T-helper 1 cell (primary cell): Measurements from ENCODE around the gene PDCD4.
A peak's percentile ranks its signal among the peaks of the same experiment; 100 is the strongest.

Experiments
- DNase-seq, 5 donors: peaks; one replicate each; pipeline ENCODE4 v3.0.0-alpha.2; 2012 to 2020
- total RNA-seq, 4 donors: gene quantifications; one replicate each; lab custom pipeline; 2026; lab: John Stamatoyannopoulos, UW

PDCD4 gene
- 299 to 412 (median 358) reads per million in 4 donors for total RNA-seq

DNA sequence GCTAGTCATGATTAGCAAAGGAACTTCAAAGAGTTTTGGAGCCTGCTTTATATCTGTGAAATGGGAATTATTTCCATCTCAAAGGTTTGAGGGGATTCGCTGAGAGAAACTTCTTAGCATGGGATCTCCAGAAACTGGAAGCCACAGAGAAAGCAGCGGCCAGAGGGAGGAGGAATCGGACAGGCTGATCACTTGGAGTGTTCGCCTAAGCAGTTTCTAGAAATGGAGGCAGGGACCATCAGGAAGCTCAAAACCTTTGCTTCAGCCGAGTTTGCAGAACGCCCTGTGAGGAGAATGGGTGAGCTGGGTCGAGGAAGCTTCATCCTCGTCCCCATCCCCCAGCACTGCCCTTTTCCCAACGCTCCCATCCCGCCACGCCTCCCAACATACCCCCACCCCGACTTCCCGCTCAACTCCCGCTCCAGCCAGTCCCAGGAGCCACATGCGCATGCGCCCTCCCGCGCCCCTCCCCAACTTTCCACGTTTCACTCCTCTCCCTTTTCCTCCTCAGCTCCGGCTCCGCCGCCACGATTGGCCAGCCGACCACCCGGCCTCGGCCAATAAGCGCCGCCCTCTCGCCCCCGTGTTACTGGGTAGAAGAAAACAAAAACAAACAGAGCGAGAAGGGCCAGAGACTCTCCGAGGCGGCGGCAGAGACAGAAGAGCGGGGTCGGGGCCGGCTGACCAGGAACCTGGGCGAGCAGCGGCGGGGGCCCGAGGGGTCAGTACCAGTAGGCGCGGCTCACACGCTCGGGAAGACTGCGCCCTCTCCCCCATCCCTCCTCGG, at the start of gene PDCD4:
TSS of gene PDCD4 (plus strand) at position 631 of the 787 bp plus-strand sequence. CDS start 4,100 bp downstream, outside the sequence.
- peak; percentile 91 to 96 (median 93) for DNase-seq

- no peak for DNase-seq
These were observed 49.6 kb upstream of the PDCD4 start for GRCh38 chr10:110822035-110822711.

GRCh38 chr10:110822712-110823311, 48.9 kb upstream of the PDCD4 start:
- DNase-seq: no peak

GRCh38 chr10:110824152-110824441, 47.6 kb upstream of the PDCD4 start:
- DNase-seq: no peak

GRCh38 chr10:110824660-110825059, 47.1 kb upstream of the PDCD4 start:
- no peak for DNase-seq

DNA sequence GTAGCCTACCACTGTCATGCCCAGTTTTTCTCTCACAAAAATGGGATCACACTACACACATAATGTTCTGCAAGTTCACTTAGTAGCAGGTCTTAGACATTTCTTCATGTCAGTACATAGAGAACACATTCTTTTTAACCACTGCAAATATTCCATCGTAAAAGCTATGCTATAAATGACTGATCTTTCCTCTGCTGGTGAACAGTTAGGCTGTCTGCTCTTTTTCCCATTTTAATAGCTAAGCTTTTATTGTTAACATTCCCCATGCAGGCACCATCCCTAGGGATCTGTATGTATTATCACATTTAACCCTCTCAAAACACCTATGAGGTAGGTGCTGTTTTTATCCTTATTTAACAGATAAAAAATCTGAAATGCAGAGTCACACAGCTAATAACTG, 46.2 kb upstream of the PDCD4 start:
- DNase-seq: no peak

- DNase-seq: no peak
These were observed 44.3 kb upstream of the PDCD4 start for GRCh38 chr10:110827410-110827809.

GRCh38 chr10:110827875-110828274, 43.9 kb upstream of the PDCD4 start:
- DNase-seq: no peak

DNA sequence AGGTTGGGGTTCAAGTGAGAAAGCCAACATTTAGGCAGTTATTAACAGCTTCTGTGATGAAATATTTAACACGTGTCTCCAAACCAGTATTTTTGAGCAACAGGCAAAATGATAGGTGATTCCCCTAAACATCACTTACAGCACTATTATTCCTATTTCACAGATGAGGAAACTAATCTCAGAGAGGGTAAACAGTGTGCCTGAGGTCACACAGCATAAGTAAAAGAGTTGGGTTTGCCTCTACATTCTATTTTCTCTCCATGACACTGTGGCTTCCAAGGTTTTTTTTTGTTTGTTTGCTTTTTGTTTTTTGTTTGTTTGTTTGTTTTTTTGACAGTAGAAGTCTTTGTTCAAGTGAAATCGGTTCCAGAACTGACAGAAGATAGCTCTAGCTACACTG, 43.2 kb upstream of the PDCD4 start:
- no peak for DNase-seq

DNA sequence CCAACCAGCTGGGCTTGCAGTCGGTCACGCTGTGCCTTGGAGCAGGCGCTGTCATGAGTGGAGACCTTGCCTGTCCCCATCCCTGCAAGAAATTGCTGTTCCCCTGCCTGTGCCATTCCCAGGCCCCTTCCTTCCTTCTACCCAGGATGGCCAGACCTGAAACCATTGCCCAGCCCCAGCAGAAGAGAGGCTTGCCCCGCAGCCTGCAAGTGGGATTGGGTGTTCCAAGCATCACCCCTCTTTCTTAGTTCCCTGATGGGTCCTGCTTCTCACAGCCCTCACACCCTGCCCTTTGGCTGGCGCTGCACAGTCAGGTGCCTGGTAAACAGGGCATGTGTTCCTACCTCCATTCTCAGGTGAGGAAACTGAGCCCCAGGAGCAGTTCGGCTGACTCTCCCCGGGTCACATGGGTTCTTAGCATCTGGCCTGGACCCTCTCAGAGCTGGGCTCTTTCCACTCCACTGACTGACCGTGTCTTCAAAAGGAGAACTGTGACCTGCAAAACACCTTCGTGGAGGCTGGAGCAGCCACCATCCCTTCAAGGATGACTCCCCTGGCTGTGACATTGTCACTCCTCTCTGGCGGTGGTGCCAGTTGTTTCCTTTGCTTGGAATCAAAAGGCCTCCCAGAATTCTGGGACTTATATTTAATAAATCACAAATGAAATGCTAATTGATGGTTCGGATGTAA, 41.9 kb upstream of the PDCD4 start:
- no peak for DNase-seq

DNA sequence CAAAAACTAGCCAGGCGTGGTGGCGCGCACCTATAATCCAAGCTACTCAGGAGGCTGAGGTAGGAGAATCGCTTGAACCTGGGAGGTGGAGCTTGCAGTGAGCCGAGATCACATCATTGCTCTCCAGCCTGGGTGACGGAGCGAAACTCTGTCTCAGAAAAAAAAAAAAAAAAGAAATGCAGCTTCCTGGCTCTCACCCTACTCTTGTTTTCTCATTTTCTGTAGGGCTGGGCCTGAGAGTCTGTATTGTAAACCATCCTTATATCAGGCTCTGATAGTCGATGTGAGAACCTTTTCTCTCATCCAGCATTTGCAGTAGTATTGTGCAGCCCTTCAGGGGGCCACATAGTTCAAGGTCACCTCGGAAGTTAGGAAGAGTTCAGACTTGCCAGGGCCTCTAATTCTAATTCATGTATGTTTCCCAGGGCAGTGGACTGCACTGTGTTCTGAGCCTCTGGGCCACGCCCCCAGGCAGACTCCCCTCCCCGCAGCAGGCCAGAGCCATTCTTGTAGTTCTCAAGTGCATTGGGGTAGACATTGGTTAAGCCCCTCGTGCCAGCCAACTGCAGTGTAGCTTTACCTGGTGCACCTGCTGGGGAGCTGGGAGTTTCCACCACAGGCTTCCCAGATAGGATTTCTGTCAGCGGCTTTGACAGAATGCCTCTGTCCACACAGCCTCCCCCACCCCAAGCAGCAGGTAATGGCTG, 38.3 kb upstream of the PDCD4 start:
- DNase-seq: no peak

- DNase-seq: no peak
These were observed 37.6 kb upstream of the PDCD4 start for GRCh38 chr10:110833941-110834628.

DNA sequence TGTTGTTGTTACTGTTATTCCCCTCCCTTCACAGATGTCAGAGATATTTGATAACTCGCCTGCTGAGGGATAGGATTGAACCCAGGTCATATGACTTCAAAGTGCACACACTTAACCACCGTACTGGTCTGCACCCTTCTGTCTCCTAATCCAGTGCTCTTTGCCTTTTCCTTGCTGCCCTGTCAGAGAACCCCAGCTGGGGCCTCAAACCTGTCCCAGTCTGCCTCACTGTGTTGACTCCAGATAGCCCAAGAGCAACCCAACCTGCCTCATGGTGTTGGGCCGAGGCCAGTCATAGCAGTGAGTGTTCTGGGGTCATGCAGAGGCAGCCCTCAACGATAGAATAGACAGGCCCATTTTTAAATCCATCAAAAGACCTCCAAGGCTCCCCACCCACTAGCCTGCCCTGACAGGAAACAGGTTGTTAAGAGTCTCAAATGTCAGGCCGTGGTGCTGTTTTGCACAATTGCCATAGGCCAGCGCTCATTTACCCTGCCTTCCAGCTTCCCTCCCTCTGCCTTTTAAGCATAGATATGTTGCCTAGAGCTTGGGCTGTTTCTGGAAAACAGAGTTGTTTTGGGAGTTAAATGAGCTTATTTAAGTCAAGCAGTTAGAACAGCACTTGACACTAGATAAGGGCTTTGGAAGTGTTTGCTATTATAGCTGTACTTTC, 37.0 kb upstream of the PDCD4 start:
- no peak for DNase-seq

DNA sequence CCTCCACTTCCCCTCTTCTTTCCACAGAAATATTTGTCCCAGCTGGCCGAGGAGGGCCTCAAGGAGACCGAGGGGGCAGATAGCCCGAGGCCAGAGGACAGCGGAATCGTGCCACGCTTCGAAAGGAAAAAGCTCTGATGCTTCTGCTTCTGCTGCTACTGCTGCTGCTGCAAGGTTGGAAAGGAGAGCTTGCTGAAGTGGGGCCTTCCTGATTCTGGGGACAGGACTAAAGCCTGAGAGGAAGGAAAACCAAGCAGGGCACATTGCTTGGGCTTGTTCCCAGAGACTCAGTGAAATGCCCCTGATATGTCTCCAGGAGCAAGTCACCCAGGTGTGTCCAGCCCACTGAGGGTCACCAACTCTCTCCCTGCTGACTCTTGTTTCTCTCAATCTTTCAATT, 35.9 kb upstream of the PDCD4 start:
- no peak for DNase-seq

DNA sequence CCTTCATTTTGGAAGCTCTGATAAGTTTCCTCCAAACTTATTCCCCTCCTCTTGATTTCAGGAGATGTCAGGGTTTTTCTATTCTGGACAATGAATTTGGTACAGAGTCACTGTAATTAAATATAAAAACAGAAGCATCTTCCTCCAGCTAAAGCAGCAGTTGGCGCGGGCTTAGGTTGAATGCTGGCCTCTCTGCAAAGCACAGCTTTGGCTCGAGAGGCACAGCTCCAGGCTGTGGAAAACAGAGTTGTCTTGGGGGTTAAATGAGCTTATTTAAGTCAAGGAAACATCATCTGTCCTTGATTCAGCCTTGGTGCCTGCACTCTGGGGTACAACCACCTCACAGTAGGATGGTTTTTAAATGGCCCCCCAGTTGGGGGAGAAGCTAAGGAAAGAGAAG, 35.0 kb upstream of the PDCD4 start:
- DNase-seq: no peak

DNA sequence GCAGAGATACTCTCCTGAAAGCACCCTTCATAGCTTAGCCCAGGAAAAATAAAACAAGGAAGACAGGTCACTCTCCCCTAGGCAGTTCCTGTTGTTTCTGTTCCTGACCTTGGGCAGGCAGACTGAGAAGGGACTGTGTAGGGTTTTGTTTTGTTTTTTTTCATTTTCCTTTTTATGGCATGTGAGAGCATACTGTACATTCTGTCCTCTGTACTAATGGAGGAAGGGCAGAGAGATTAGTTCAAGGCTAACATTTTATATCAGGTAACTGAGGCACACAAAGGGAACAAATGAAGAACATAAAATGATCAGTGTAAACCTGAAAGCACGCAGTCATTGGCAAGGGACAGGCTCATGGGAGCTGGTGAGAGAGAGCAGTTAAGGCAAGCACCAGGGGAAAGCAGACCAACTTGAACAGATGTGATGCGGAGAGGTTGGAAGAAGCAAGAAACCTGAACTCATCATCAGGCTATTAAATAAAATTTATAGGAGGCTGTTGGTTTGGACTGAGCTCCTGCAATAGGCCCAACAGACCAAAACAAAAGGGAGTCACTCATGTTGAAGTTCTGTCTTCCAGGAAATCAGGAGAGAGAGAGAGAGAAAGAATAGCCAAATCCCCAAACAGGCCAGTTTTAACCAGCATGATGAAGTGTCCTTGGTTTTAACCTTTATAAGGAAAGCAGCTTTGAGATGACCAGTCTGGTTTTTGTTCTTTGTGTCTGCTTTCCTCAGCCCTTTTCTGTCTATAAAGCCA, 34.1 kb upstream of the PDCD4 start:
- no peak for DNase-seq

DNA sequence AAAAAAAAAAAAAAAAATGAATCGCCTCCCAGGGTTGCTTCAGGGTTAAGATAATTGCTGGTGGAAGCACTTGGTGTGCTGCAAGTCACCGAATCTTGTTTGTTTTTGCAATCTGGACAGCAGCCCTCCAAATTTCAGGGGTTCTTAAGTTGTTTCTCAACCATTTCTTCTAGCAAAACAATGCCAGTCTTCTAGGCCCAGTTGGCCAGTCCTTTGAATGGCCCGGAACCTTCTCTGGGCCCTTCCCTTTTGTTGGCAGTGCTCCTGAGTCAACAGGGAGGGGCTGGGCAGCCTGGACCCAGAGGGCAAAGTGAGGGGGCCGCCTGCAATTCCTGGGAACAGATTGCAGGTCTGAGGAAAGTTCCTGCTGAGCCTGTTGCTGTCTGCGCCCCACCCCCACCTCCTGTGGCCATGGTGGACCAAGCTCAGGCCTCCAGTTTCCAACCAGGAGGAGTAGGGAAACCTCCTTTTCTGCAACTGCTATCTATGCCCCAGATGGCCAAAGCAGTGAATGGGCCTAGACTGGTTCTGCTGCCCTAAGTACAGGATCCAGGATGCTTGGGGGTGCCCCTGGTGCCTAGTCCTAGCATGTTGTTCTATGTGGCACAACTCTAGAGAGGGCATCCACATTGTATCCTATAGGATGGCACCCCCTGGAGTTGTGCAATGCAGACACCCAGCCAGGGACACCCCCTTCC, 31.4 kb upstream of the PDCD4 start:
- no peak for DNase-seq

- no peak for DNase-seq
These were observed 30.8 kb upstream of the PDCD4 start for GRCh38 chr10:110840923-110841428.

DNA sequence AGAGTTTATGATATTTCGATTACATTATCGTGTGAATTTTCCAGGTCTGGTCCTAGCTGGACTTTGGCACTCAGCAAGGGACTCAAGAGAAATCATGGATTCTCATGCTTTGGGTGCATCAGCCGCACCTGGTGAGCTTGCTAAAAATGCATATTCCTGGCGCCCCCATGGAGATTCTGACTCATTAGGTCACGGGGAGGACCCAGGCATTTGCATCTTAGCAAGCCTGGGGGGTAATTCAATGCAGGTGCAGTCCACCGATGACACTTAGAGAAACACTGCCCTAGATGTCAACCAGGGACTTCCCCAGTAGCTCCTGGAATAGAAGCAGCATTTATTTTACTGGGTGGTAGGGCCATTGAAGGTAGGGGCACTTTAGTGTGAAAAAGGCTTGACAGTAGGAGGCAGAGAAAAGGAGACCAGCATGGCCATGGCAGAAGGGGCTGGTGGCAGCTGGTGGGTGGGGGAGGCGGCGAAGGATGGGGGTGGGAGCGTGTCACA, 29.9 kb upstream of the PDCD4 start:
- no peak for DNase-seq
